NK-92 treated with Interleukin-12 subunit alpha and Interleukin-12 subunit beta, amount 100 ng/mL, for 24 hours (cell line): Measurements from ENCODE around the gene DTNBP1.

Source experiments
- DNase-seq: peaks from one replicate; lab custom pipeline; 2025; lab: John Stamatoyannopoulos, UW

The DTNBP1 gene

DNA sequence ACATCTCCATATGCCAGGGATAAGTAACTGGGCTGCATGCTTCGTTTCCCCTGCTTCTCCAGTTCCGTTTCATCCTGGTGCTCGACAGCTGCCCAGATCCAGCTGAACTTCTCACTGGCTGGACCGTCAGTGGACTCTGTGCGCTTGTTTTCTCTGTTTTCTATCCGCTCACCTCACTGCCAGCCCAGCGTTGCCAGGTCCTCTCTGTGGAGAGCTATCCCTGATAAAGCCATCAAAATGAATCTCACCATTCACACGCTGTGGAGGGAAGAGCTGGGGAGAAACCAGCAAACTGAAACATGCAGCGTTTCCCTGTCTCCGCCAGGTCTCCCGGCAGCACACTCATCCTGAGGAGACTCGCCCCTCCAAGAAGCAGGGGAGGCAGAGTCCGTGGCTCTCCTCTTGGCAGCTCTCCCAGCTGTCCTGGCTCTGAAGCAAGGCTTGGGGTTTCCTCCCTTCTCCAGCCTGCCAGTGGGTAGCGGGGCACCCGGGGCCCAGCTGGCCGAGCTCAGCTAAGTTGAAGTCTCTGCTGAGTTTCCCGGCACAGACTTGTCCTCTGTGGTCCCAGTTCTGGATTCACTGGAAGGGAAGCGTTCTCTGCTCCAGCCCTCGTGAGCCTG lies 160.9 kb downstream of the DTNBP1 start:
- DNase-seq = no peak

GRCh38 chr6:15500901-15501825 lies 161.7 kb downstream of the DTNBP1 start:
- no peak for DNase-seq

- DNase-seq = no peak
These were observed 162.6 kb downstream of the DTNBP1 start for GRCh38 chr6:15500078-15500740.

DNA sequence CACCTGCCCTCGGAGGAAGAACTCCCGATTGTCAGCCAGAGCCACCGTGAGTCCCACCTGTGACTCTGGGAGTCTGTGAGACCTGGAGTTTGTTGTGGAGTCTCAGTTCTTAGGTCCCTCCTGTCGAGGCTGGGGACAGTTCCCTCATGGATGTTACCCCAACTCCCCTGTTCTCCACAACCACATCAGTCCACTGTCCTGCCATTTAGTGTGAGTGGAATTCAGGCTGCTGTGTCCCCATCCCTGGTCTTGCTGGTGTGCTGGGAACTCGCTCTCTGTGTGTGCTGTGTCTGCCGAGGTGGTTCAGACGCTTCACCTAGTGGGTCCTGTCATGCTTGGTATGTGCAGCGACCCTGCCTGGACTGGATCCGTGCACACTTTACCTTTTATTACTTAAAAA lies 163.2 kb downstream of the DTNBP1 start:
- DNase-seq = no peak

DNA sequence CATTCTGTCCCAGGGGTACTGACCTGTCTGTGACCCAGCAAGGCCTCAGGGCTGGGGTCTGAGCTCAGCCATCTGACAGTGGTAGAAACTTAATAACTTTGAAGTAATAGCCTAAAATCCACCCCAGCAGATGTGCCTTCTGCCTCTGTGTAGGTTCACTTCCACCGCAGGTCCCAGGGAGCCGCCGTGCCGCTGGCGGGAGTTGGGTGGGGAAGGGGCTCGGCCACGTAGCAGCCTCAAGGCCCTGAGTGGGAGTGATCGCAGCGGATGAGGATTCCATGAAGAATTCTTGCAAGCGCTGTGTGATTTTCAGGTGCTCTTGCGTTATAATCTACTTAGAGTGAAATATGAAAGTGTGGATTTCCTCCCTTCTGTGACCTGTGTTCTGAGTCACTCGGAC lies 163.7 kb downstream of the DTNBP1 start:
- DNase-seq = no peak

DNA sequence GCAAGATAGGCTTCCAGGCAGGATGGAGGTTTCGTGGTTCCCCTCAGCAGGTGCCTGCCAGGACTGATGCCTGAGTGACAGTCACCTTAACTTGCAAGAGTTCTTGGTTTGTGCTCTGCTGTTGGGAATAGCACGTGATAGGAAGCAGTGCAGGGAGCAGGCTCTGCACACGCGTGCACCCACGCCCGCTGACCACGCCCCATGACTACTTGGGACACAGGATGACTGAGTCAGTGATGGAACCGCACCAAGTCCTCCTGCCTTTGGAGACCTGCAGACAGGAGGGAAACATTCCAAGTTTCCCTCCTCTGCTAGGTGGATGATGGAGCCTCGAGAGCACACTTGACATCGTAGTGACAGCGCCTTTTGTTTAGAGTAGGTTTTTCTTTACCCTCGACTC lies 164.2 kb downstream of the DTNBP1 start:
- no peak for DNase-seq

GRCh38 chr6:15496345-15497131 lies 166.3 kb downstream of the DTNBP1 start:
- DNase-seq = no peak

- no peak for DNase-seq
These were observed 167.4 kb downstream of the DTNBP1 start for GRCh38 chr6:15495375-15495901.

GRCh38 chr6:15493437-15494168 lies 169.2 kb downstream of the DTNBP1 start:
- no peak for DNase-seq

GRCh38 chr6:15491986-15492269 lies 170.9 kb downstream of the DTNBP1 start:
- no peak for DNase-seq

GRCh38 chr6:15491255-15491985 lies 171.4 kb downstream of the DTNBP1 start:
- no peak for DNase-seq

GRCh38 chr6:15490242-15491100 lies 172.4 kb downstream of the DTNBP1 start:
- no peak for DNase-seq

DNA sequence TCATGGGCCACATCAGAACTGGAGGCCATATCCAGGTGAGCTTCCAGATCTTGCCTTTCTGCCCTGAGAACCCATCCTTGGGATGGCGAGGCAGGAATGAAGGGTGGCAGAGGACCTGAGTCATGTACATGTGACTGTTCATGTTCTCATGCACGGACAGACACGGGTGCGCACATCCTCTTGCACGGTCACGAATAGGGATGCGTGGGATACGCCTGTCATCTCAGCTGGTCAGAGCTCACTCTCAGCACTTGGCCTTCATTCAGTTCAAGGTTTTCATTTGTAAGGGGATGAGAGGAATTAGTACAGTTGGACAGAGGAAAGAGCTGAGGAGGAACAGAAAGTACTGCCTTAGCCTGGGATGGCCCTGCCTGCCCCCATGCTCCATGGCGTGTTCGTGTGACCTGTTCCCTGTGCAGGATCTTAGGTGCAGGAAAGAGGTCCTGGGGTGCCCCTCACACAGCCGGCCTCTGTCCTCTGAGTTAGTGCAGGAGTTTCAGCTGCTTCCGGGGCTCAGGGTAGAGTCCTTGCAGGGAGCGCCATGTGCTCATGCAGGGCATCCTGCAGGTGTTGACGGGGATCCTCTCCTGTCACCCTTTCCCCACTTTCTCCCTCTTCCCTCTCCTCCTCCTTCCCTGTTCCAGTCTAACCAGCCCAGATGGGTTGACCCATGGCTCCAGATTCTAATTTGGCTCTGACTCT lies 173.4 kb downstream of the DTNBP1 start:
- no peak for DNase-seq

GRCh38 chr6:15487262-15487661 lies 175.6 kb downstream of the DTNBP1 start:
- no peak for DNase-seq

- no peak for DNase-seq
These were observed 176.9 kb downstream of the DTNBP1 start for GRCh38 chr6:15485936-15486335.

DNA sequence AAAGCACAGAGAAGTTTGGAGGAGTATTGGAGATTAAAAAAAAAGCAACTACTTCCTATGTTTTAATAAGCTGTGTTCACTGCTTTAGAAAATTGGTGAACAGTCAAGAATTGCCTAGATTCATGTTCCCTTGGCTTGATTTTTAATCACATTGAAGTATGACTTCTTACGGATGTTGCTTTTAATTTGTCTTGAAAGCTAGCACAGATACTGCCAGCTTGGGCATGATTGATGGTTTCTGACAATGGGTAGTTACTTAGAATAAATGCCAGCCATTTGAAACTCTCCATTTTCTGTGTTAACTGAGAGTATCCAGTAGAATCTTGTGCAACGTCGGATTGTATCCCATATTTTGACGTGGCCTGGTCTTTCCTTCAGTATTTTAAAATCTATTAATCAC lies 178.0 kb downstream of the DTNBP1 start:
- no peak for DNase-seq

DNA sequence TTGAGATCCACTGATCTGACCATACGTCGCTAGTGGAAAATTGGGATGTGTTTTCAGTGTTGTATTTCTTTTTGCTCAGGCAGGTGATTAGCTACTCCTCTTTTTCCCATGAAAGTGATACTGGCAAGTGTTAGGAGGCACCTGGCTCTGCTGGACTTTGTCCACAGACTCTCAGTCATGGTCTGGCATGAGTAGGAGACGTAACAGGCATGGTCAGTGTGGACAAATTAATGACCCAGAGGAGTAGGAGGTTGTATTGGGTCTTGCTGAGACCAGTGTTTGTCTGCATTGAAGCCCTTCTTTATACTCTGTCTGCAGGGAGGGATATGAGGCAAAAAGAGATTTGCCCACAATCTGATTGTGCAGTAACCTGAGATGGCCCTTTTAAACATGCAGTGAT lies 178.7 kb downstream of the DTNBP1 start:
- DNase-seq = no peak

- no peak for DNase-seq
These were observed 179.8 kb downstream of the DTNBP1 start for GRCh38 chr6:15483060-15483459.
